HepG2 (cell line): ENCODE data around the gene HPS4. TPM values are rescaled to one million over a fixed set of nuclear protein-coding genes. Genes with fewer than 3 reads are reported as not detected.

ENCODE experiments used
- ATAC-seq: fragments of 200-7000 bp; cut with Tn5 transposase; 3 replicates; pipeline ENCODE4 v1.9.1; 2020; ENCODE audit warnings: mild to moderate bottlenecking, moderate library complexity
- BruUV-seq: library from RNA; stranded (reverse); fragments of 400-500 nt; replicated peaks from 2 replicates; lab custom pipeline; 2021; lab: Mats Ljungman, UMichigan
- CTCF ChIA-PET: fragments of 300-600 bp; formaldehyde crosslinking; extraction: SDS; loops from one replicate; lab custom pipeline; 2021; ENCODE audit warnings: low total read pairs, inconsistent platforms, low intra/inter-chr PET ratio; lab: Yijun Ruan, JAX
- POLR2A ChIA-PET: fragments of 350-600 bp; sonication (Branson Sonifier 250); formaldehyde crosslinking; loops from one replicate; lab custom pipeline; 2020; ENCODE audit warnings: antibody characterized with exemption, inconsistent platforms; lab: Yijun Ruan, JAX
- DNase-seq: peaks from one replicate; pipeline ENCODE4 v3.0.0-alpha.2; 2015; ENCODE audit warnings: low spot score
- FAIRE-seq: peaks from 3 replicates; lab custom pipeline; 2011; peaks lifted over from hg19 to GRCh38; lab: Jason Lieb, UNC
- H2AFZ ChIP-seq: one replicate; pipeline ENCODE4 v1.6.1; 2011; ENCODE audit warnings: low read length, inconsistent platforms
- H3K27ac ChIP-seq: fragments of 300-600 bp; 3 replicates; pipeline ENCODE4 v1.8.0; 2011; ENCODE audit warnings: mixed run types, mild to moderate bottlenecking, mixed read lengths, low read length, inconsistent platforms; ENCODE audit not compliant: insufficient read depth; ENCODE audit errors: extremely low read length
- H3K27me3 ChIP-seq, 2 experiments: fragments of 200-600 bp in 1 of 2; 2 replicates in 1 of 2; 3 replicates in 1 of 2; pipeline versions ENCODE4 v1.6.0 to v1.8.0; 2011; ENCODE audit warnings: low read length in 2 of 2, mild to moderate bottlenecking in 2 of 2, moderate library complexity in 2 of 2, inconsistent platforms in 1 of 2; ENCODE audit not compliant: insufficient read depth in 2 of 2, control insufficient read depth in 1 of 2
- H3K36me3 ChIP-seq, 2 experiments: fragments of 200-600 bp in 1 of 2; replicated peaks in 1 of 2; 2 replicates in 1 of 2; 3 replicates in 1 of 2; pipeline versions ENCODE4 v1.5.1 to v1.8.0; 2011; ENCODE audit warnings: low read length in 2 of 2, inconsistent platforms in 1 of 2; ENCODE audit not compliant: insufficient read depth in 2 of 2, control insufficient read depth in 1 of 2
- H3K4me1 ChIP-seq: 2 replicates; pipeline ENCODE4 v1.5.1; 2012; ENCODE audit warnings: low read length, inconsistent platforms; ENCODE audit not compliant: insufficient read depth
- H3K4me2 ChIP-seq: 2 replicates; pipeline ENCODE4 v1.6.0; 2011; ENCODE audit warnings: low read depth, low read length, inconsistent platforms
- H3K4me3 ChIP-seq, 3 experiments: fragments of 200-600 bp in 1 of 3; sonication (generic), shearing (Covaris generic) in 1 of 3; replicated peaks in 1 of 3; 2 replicates each; pipeline ENCODE4 v1.5.1; 2011 to 2016; ENCODE audit warnings: low read length in 3 of 3, inconsistent platforms in 2 of 3, low read depth in 2 of 3, mild to moderate bottlenecking in 2 of 3, control low read depth in 1 of 3, mixed read lengths in 1 of 3; ENCODE audit not compliant: insufficient read depth in 1 of 3
- H3K79me2 ChIP-seq: one replicate; pipeline ENCODE4 v1.6.1; 2011; ENCODE audit warnings: low read length, inconsistent platforms; ENCODE audit not compliant: insufficient read depth
- H3K9ac ChIP-seq: 2 replicates; pipeline ENCODE4 v1.6.0; 2011; ENCODE audit warnings: mild to moderate bottlenecking, low read depth, low read length, inconsistent platforms; ENCODE audit not compliant: insufficient read depth
- H3K9me3 ChIP-seq: 2 replicates; pipeline ENCODE4 v1.5.1; 2012; ENCODE audit warnings: mild to moderate bottlenecking, low read length
- H4K20me1 ChIP-seq: 2 replicates; pipeline ENCODE4 v1.6.0; 2011; ENCODE audit warnings: inconsistent platforms, mild to moderate bottlenecking, low read length, moderate library complexity; ENCODE audit not compliant: insufficient read depth
- CREB1 ChIP-seq, 2 experiments: fragments of 450-650 bp in 1 of 2; IDR thresholded peaks; 2 replicates each; pipeline ENCODE4 v1.6.1; 2016 to 2017; ENCODE audit warnings: control low read depth in 1 of 2, mild to moderate bottlenecking in 1 of 2, missing compliant biosample characterization in 1 of 2, missing genetic modification characterization in 1 of 2
- DPF2 ChIP-seq: sonication (generic); formaldehyde crosslinking; IDR thresholded peaks from 2 replicates; pipeline ENCODE4 v1.4.0; 2020; ENCODE audit warnings: mild to moderate bottlenecking, low read depth, missing genetic modification reagents, borderline replicate concordance
- HOXA9 ChIP-seq: sonication (generic); formaldehyde crosslinking; IDR thresholded peaks from 2 replicates; pipeline ENCODE4 v1.8.1; 2022; ENCODE audit warnings: missing genetic modification reagents, mild to moderate bottlenecking, moderate library complexity, borderline replicate concordance
- KAT8 ChIP-seq: IDR thresholded peaks from 2 replicates; pipeline ENCODE4 v1.6.1; 2016; ENCODE audit warnings: missing genetic modification reagents, missing compliant biosample characterization
- NPAS2 ChIP-seq: sonication (generic); formaldehyde crosslinking; IDR thresholded peaks from 2 replicates; pipeline ENCODE4 v1.8.0; 2022; ENCODE audit warnings: mild to moderate bottlenecking, missing genetic modification reagents, borderline replicate concordance
- NRL ChIP-seq: sonication (generic); formaldehyde crosslinking; IDR thresholded peaks from 2 replicates; pipeline ENCODE4 v1.5.0; 2020; ENCODE audit warnings: missing genetic modification reagents, mild to moderate bottlenecking, moderate library complexity, borderline replicate concordance
- ZC3H4 ChIP-seq: sonication (generic); formaldehyde crosslinking; IDR thresholded peaks from 2 replicates; pipeline ENCODE4 v1.4.0; 2020; ENCODE audit warnings: missing genetic modification reagents, borderline replicate concordance
- ZNF205 ChIP-seq: IDR thresholded peaks from 2 replicates; pipeline ENCODE4 v1.6.1; 2018; ENCODE audit warnings: missing biosample characterization, missing genetic modification reagents
- ZNF44 ChIP-seq: sonication (generic); formaldehyde crosslinking; IDR thresholded peaks from 2 replicates; pipeline ENCODE4 v1.5.1; 2020; ENCODE audit warnings: mild to moderate bottlenecking, missing genetic modification reagents
- ZNF446 ChIP-seq: sonication (generic); formaldehyde crosslinking; IDR thresholded peaks from 2 replicates; pipeline ENCODE4 v1.5.0; 2020; ENCODE audit warnings: mild to moderate bottlenecking, missing genetic modification reagents
- ZNF549 ChIP-seq: sonication (generic); formaldehyde crosslinking; IDR thresholded peaks from 2 replicates; pipeline ENCODE4 v1.5.0; 2020; ENCODE audit warnings: missing genetic modification reagents
- WGBS: methylation state at CpG from one replicate; pipeline ENCODE4 v1.1.6; 2017; ENCODE audit warnings: low lambda C conversion rate; 5-methylcytosine and 5-hydroxymethylcytosine counted together
- in situ Hi-C: cut with HindIII; loops from 2 replicates; pipeline ENCODE4 v1.10.0; 2017; ENCODE audit warnings: low pct_unique_long_range_greater_than_20kb; ENCODE audit not compliant: extremely low pct_ligation_motif_present
- intact Hi-C: fragments of 100-400 bp; cut with micrococcal nuclease; formaldehyde crosslinking; loops from one replicate; pipeline ENCODE4 v1.10.0; 2022; ENCODE audit not compliant: unreplicated experiment
- polyA plus RNA-seq, 8 experiments: library from polyadenylated mRNA; depleted of rRNA in 3 of 8; stranded (reverse) in 7 of 8; unstranded in 1 of 8; fragments of >200 nt; fragmentation: Illumina TruSeq in 4 of 8; extraction: Trizol in 4 of 8; gene quantifications; 2 replicates each; pipeline versions ENCODE4 v1.2.1 to v1.2.3, GENCODE V29; 2011 to 2016; ENCODE audit warnings: low read depth in 4 of 8, missing spikeins in 1 of 8, mixed read lengths in 1 of 8; ENCODE audit not compliant: insufficient read depth in 1 of 8
- total RNA-seq, 5 experiments: library from RNA; depleted of rRNA; stranded (reverse); fragments of >200 nt; fragmentation: Illumina TruSeq; extraction: Trizol; gene quantifications; 2 replicates each; pipeline ENCODE4 v1.2.3, GENCODE V29; 2016; ENCODE audit warnings: low read depth in 1 of 5

The HPS4 gene
- total and polyA plus RNA-seq, 2 of the 13 experiments (the other 11 are each of a cell fraction or from before 2014, with no cell fraction given), result 27.4 to 34.0 TPM

GRCh38 chr22:26527574-26528465 is 44.2 kb upstream of the HPS4 start:
- Histone ChIP-seq H3K4me2 (no peak overlapping the region), H3K9me3 (no peaks in the 10 kb centered on the region), H2AFZ (no peak overlapping the region), H3K79me2 (no peaks in the 10 kb centered on the region), H3K27ac (no peak overlapping the region), H3K9ac (no peak overlapping the region), H3K27me3 (no peaks in the 10 kb centered on the region), H3K36me3 (peaks cover 1 to 13% of the 10 kb centered on the region in 2 experiments; a peak in 3 of 5 replicates), H3K4me3 (no peak overlapping the region), H3K4me1 (no peaks in the 10 kb centered on the region), H4K20me1 (no peaks in the 10 kb centered on the region)
- 95% methylated on average over 9 of the region's 15 CpGs for WGBS
- no peak for DNase-seq
- BruUV-seq, result no TSS peak
- in situ Hi-C loops, result no loop called here
- no peak for FAIRE-seq
- ChIA-PET CTCF (no interaction called here), POLR2A (no interaction called here)
- ATAC-seq, result no peak
- TF ChIP-seq KAT8 (CRISPR knock-in tag) (no peak), HOXA9 (CRISPR knock-in tag) (no peak), ZNF549 (CRISPR knock-in tag) (no peak), DPF2 (CRISPR knock-in tag) (no peak), ZNF44 (CRISPR knock-in tag) (no peak), ZNF205 (no peak), NRL (CRISPR knock-in tag) (no peak), CREB1 (IDR thresholded peaks at IDR 0.05) (no peak), CREB1 (CRISPR knock-in tag; IDR thresholded peaks at IDR 0.05) (no peak), NPAS2 (CRISPR knock-in tag) (no peak), ZC3H4 (no peak), ZNF446 (CRISPR knock-in tag) (no peak)
- intact Hi-C loops, result no loop called here
